Stimulated activated CD4-positive, alpha-beta T cell treated with anti-CD3 and anti-CD28 coated beads, Interleukin-1b, Interleukin-23, amount 100 ng/mL, for 4 hours (primary cell): ENCODE data around the gene AP3S2.
"Not testable (repeated sequence)": the region's sequence is repeated elsewhere in the genome, so short reads cannot be mapped to it uniquely, and the experiment has no call there.

ENCODE experiments used
- DNase-seq, 2 donors: peaks; one replicate each; pipeline ENCODE4 v3.0.0-alpha.2; 2020; ENCODE audit warnings: low read depth in 2 of 2

Gene AP3S2

GRCh38 chr15:89864958-89865739 lies 28.6 kb downstream of the AP3S2 start:
- no peak for DNase-seq

- DNase-seq = no peak
These were observed 29.9 kb downstream of the AP3S2 start for GRCh38 chr15:89863918-89864317.

- no peak for DNase-seq
These were observed 32.9 kb downstream of the AP3S2 start for GRCh38 chr15:89860891-89861290.

- no peak for DNase-seq
These were observed 33.4 kb downstream of the AP3S2 start for GRCh38 chr15:89860431-89860830.

- DNase-seq = no peak
These were observed 34.9 kb downstream of the AP3S2 start for GRCh38 chr15:89858661-89859458.

- no peak for DNase-seq
These were observed 36.1 kb downstream of the AP3S2 start for GRCh38 chr15:89857673-89858072.

- no peak for DNase-seq
These were observed 37.8 kb downstream of the AP3S2 start for GRCh38 chr15:89855948-89856347.

- not testable (repeated sequence) for DNase-seq
These were observed 38.9 kb downstream of the AP3S2 start for GRCh38 chr15:89854863-89855262.

- DNase-seq = no peak
These were observed 41.3 kb downstream of the AP3S2 start for GRCh38 chr15:89852342-89852995.

- no peak for DNase-seq
These were observed 42.0 kb downstream of the AP3S2 start for GRCh38 chr15:89851673-89852341.

GRCh38 chr15:89848970-89849292 lies 44.9 kb downstream of the AP3S2 start:
- no peak for DNase-seq

- DNase-seq = no peak
These were observed 46.7 kb downstream of the AP3S2 start for GRCh38 chr15:89847101-89847500.

- DNase-seq = no peak
These were observed 48.4 kb downstream of the AP3S2 start for GRCh38 chr15:89845305-89845893.

- no peak for DNase-seq
These were observed 51.8 kb downstream of the AP3S2 start for GRCh38 chr15:89841962-89842361.

GRCh38 chr15:89841306-89841705 lies 52.5 kb downstream of the AP3S2 start:
- no peak for DNase-seq

GRCh38 chr15:89839167-89839810 lies 54.5 kb downstream of the AP3S2 start:
- no peak for DNase-seq

- no peak for DNase-seq
These were observed 56.0 kb downstream of the AP3S2 start for GRCh38 chr15:89837830-89838178.

- no peak for DNase-seq
These were observed 56.5 kb downstream of the AP3S2 start for GRCh38 chr15:89837134-89837829.

GRCh38 chr15:89836267-89837133 lies 57.3 kb downstream of the AP3S2 start:
- DNase-seq = no peak

- no peak for DNase-seq
These were observed 58.6 kb downstream of the AP3S2 start for GRCh38 chr15:89835176-89835564.
